HG03066 (cell line): ENCODE measurements around the gene CERK.

ENCODE experiments used
- ATAC-seq: cut with Tn5 transposase; IDR thresholded peaks from one replicate; pipeline ENCODE4 v1.9.1; 2021; ENCODE audit warnings: low read depth; ENCODE audit not compliant: unreplicated experiment

CERK gene

DNA sequence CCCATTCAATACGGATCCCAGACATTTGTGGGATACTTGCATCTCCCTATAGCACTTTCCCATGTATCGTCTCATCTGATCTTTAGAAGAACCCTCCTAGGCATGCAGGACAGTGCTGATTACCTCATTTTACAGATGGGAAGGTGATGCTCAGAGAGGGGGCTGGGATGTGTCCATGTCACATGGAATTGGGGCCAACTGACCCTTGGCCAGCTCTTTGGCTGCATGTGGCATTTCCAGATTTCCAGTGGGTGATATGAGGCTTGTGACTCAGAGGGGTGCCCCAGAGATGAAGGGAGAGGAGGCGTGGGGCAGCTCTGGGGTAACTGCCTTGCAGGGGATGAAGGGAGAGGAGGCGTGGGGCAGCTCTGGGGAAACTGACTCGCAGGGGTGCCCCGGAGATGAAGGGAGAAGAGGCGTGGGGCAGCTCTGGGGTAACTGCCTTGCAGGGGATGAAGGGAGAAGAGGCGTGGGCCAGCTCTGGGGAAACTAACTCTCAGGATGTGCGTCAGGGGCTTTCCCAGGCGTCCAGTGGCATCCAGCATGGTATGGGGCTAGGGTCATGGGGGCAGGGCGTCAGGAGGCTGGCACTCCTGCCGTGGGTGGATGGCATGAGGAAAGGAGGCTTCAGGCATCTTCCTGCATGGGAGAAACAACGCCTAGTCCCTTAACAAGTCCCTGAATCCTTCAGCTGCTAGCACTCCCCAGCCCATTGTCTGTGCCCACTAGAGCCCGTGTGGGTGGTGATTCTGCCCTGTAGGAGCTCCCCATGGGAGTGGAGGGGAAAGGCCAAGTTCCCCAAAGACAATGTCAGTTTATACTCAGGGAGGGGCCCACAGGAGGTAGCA is 11.9 kb upstream of the CERK start:
- ATAC-seq = no peak

DNA sequence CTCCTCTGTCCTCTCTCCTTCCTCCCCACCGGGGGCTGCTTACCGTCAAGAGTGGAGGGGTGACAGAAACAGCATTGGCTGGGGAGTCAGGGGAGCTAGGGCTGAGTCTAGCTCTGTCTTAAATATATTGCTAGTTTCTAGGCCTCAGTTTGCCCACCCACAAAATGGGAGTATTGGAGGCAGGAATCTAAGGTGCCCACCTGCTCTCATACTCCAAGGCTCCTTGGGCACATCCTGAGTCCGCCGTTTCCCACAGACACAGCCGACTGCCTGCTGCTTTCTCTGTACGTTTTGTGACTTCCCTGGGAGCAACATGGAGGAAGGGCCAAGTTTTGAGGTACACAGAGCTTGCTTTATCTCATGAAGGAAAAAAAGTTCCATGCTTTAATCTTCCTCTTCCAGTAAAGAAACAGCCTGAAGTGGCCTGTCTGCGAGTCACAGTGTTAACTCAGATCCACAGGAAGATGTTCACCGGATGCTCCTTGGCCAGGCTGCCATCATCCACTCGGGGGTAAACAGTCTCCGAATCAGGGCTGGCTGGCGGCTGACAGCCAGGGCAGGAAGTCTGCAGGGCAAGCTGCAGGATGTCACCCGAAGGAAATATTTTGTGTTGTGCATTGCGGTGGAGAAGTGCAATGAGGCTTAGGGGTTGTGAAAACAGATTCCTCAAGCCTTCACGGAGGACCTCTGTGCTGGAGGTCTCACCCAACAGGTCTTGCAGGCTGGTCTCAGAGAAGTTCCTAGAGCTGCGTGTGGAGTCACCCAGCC is 11.0 kb upstream of the CERK start:
- ATAC-seq = no peak

DNA sequence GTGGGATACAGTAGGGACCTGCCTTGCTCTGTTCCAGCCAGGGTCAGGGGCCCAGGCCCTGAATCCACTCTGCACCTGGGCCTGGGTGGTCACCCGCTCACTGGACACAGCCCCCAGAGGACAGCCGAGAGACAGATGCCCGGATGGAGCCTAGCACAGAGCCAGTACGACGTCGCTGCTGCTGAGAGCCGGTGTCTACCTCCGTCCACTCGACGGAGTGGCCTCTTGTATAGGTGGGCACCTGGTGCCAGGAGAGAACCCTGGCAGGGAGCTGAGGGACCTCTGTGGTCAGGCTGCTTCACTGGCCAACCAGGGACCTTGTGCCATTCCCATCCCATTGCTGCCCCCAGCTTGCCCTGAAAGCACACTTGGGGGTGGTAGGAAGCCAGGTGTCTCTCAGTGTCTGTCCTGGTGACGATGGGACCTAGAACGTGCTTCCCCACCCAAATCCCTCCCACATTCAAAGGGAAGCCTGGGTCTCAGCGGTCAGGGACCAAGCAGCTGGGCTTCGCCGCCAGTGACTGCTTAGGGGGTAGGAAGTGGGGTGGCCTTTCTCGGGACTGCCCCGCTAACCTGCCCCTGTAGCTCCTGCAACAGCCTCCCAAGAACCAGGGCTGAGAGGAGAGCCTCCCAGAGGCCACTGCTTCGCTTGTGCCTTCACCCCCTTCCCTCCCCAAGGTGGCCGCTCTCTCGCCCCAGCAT is 10.3 kb upstream of the CERK start:
- no peak for ATAC-seq

DNA sequence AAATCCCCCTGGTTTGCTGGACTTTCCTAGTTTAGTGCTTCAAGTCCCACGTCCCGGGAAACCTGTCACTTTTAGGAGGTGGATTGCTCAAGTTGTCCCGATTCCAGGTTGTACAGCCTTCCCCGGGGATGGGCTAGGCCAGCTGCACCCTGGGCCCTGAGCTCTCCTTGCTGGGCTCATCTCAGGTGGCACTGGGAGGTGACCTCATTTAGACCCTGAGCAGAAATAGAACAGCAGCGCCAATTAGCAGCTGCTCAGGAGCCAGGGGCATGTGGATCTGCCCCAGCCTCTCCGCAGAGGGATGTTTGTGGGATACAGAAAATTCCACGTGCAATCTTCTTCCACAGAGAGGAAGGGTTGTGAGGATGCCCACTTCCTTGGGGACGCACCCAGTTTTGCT is 9.6 kb upstream of the CERK start:
- ATAC-seq = no peak

DNA sequence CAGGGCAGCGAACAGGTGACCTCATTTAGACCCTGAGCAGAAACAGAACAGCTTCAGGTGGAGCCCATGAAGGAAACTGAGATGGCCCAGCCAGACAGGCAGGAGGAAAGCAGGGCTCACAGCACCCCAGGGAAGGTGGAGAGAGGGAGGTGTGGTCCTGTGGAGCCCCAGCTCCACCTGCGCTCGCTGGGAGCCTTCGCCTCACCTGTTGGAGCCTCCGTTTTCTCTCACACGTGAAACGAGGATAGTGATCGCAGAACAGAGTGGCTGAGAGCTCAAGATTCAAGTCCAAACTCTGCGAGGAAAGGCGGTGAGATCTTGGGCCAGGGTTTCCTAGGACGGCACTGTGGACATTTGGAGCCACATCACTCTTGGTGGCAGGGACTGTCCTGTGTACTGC is 8.6 kb upstream of the CERK start:
- no peak for ATAC-seq

DNA sequence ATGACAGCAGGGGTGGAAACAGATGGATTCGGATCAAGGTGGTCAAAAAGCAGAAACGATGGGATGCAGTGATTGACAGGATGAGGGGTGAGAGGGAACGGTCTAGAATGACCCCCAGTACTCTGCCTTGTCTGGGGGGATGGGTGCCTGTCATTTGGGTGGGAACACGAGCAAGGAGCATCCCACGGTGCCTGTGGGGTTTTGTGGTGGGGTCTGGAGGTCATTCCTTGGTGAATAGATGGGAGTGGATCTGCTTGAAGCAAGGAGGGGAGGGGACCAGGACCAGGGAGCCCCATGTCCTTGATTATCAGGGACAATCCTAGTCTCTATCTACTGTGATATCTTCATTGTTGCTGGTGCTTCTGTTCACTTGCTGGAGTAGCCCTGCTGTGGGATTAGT is 8.1 kb upstream of the CERK start:
- ATAC-seq = no peak

DNA sequence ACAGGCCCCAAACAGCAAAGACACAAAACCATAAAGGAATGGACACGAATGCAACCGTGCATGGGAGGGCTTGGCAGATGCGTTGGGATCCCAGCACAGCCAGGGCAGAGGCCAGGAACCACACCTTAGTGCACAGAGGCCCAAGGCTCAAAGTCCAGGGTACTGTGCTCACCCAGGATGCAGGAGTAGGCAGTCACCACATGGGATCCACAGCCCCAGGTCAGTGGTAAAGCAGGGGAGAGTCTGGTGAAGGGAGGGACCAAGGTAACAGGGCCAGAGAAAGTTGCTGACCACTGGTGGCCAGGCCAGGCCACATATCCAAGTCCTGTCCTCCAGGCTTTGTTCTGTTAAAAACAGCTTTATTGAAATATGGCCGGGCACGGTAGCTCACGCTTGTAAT is 6.5 kb upstream of the CERK start:
- no peak for ATAC-seq

DNA sequence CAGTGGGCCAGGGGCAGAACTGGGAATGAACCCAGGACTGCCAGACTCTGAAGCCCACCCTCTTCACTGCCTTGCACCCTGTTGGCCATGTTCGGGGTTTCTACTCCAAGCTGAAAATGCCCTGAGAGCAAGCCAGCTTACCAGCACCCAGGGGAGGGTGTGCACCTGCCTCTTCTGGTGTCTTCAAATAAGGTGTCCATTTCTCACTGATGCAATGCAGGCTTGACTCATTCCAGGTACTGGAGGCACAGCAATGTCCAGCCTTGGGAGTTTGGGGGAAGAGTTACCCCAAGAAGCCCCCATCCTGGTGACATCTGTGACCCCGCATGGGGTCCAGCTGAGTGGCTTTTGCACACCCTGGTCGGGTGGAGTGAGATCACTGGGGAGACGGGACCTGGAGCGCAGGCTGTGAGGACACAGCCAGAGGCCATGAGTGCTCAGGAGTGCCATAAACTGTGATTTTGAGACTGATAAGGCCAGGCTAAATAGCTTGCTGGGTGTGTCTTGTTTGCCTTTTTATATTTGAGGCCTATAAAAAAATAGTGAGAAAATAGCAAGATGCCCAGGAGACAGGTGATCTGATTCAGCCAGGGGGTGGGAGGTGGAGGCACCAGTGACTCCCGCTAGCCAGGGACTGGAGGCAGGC is 4.6 kb upstream of the CERK start:
- no peak for ATAC-seq

DNA sequence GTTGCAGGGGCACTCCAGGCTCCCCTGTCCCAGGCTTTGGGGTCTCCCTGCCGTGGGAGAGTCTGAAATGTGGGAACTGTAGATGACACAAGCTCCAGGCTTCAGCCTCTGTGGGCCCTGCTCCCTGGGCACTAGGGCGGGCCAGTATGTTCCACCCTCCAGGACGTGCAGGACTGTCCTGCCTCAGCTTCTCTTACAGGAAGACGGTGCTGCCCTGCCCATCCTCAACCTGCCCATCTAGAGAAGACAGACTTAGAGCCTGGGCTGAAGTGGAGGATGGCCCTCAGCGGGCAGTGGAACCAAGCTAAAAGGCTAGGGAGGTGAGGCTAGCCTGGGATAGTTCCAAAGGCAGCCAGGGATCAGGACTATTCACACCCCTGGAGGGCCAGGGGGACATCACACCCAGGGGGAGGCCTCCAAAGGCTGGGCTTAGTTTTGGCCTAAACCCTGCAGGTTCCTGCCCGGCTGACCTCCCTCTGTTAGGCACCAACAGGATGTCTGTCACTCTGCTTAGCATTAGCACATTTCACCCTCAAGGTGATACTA is 4.0 kb upstream of the CERK start:
- no peak for ATAC-seq

DNA sequence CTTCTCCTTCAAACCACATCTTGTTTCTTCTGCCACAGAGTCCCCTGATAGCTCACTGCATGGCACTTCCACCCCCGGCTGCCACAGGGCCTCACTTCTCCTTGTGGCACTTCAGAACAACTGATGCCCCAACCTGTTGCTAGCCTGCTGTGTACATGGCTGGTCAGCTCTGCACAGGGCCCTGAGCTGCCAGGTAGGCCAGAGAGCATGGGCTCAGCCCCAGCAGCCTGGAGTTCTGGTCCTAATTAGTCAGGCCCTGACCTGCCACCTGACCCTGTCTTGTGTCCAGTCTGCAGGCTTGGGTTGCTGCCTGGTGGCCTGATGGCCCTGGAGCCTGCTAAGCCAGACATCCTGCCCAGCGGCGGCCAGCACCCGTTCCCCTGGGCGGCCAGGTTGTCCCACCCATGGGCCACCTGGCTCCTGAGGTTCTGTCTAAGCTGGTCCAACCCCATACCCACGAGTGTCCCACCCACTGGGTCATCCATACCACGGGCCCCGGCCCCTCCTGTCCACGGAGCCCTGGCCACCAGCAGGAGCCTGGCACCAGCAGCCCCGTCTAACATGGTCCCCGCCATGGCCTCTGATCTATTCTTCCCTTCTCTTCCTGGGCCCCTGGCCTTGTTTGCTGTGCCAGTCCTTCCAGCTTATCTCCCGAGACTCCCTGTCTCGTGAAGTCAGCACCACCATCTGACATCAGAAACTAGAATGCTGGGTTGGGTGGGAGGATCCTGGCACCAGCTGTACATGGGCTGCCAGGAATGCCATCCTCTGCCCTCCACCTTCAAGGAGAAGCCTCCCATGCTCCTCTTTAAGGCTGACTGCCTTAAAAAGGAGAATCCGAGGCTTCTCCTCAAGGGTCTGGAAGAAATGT is 3.1 kb upstream of the CERK start:
- ATAC-seq = no peak

DNA sequence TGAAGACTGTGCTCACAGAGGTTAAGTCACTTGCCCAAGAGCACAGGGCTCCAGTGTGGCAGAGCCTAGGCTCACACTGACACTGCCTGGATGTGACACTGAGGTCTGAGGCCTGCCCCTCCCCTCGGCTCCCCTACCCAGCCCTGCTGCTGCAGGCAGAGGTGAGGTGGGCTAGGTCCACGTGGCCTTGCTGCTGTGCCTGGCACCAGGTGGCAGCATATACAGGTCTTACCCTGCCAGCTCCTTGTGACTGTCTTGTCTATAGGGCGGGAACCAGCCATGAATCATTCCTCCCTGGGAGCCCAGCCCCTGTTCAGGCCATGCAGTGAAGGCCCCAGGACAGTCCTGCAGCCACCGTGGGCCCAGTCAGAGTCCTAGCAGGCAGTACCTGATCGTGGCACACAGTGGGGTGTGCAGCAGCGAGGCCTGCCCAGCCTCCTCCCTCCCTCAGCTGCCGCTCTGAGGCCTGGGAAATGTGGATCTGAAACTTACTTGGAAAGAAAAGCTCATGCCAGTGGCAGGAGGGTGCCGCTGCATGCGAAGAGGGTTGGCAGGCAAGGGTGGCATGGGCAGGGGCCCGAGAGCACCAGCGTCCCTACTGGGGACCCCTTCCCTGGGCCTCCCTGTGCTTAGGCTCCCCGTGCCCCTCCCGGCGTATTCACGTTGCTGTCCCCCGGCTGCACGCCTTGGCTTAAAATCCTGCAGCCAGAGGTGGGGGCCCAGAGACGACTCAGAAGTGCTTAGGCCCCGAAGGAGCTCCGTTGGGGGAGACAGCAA is 1.2 kb upstream of the CERK start:
- no peak for ATAC-seq

DNA sequence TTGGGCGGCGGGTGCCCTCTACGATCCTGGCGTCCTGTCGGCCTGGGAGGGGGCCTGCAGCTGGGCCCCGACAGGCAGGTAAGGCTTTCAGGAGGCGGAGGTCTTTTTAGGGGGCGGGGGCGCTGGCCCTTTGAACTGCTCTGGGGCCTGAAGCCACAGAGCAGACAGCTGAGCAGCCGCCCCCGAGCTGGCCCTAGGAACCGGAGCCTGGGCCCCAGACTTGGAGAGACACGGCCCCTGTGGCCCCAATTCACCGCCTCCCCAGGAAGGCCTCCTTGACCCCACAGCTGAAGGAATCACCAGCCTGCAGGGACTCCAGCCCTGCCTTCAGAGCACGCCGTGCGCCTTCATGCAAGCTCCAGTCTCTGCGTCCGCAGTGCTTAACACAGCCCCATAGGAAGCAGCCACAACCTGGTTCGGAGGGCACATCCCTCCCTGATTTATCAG is 618 bp upstream of the CERK start:
- no peak for ATAC-seq

DNA sequence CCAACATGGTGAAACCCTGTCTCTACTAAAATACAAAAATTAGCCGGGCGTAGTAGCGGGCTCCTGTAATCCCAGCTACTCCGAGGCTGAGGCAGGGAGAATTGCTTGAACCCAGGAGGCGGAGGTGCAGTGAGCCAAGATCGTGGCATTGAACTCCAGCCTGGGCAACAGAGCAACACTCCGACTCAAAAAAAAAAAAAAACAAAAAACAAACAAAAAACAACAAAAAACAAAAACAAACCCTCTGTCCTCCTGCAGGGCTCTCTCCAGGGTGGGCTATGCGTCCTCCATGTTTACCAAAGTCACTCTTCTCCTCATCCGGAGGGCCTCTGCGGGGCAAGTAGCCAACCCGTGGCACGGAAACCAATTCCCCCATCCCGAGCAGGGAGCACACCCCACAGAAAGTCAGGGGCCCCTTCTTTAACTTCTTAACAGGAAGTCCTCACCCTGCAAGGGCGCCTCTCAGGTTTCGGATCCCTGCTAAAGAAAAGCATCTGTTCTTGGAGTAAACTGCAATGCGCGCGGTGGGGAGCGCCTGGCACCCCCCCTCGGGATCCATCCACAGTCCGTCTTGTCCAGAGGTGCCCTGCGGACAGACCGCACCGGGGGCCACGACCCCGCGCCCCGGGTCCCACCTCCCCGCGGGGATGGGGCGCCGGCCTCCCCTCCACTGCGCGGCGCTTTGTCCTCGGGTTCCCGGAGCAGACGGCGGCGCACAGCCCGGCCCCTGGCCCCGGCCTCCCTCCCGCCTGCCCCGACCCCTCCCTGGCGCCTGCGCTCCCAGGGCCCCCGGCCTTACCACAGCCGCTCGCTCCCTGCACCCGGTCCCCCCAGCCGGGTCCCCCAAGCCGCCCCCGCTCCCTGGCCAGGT is 712 bp downstream of the CERK start:
- ATAC-seq = no peak

DNA sequence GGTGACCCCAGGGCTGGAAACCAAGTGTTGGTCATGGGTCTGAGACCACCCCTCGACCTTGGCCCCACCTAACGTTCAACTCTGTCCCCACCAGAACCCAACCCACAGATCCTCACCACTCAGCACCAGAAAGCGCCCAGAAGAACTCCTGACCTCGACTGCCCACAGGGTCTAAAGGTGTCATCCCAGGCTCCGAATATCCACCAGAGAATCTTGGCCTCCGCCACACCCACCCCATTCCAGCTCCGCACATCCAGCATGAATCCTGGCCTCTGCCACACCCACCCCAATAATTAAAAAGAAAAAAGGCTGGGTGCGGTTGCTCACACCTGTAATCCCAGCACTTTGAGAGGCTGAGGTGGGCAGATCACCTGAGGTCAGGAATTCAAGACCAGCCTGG is 1.3 kb downstream of the CERK start:
- no peak for ATAC-seq

DNA sequence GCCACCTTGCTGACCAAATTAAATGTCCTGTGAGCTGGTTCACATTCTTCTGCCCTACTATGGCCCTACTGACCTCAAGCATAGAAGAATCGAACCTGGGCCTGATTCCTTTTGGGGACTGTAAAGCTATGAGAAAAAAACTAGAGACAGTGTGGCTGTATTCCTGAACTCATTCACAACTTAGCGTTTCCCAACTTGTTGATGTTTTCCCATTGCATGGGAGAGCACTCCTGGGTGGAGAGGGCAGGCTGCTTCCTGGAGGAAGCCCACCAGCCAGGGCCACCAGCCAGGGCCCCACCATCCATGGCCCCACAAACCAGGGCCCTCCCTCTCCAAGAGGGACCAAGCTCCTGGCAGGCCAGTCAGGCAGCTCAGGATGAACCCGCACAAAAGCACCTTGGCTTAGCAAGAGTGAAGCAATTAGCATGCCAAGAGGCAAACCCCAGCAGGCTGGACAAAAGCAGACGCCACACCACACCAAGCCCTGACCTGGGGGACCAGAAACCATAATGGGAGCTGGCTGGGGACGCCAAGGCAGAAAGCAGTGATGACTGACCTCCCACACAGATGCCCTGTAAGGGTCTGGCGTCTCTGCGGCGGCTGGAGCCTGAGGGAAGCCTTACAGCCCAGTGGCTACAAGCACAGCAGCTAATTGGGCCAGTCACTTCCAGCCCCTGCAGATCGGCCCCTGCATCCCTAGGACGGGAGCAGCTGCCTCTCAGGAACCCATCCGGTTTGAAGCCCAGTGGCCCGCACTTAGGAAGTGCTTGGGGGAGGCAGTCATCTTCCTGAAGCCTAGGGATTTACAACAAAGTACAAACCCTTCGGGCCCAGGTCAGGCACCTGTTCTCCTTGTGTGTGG is 2.1 kb downstream of the CERK start:
- ATAC-seq = no peak

DNA sequence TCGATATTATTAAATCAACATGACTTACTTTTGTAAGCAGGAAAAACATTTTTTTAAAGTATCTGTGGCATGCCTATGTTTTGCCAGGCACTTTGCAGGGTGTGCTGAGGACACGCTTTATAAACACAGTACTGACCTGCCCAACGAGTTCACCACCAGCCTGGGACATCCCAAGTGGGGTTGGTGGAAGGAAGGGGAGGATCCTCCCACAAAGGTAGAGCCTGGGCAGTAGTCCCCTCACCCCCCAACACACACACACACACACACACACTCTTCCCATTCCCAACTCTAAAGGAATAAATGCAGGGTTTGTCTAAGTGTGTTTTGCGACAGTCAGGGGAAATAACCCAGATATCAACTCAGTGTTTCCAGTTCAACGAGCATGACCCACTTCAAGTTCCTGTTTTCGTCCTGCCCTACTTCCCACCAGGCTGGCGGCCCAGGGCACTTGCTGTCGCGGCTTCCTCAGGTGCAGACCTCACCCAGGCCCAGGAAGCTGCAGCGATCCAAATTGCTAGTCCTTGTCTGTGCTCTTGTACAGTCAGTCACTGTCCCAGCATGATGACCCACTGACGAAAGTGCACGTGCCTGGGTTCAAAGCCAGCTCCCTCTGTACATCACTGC is 3.1 kb downstream of the CERK start:
- ATAC-seq = no peak
